Endothelial cell of umbilical vein (primary cell): ENCODE data around the gene MLC1.

ENCODE experiments used
- EZH2 ChIP-seq: IDR thresholded peaks from 2 replicates; pipeline ENCODE4 v1.6.1; 2012; ENCODE audit warnings: borderline replicate concordance, low read depth, mild to moderate bottlenecking, moderate library complexity, low read length, inconsistent platforms; ENCODE audit not compliant: severe bottlenecking
- GATA2 ChIP-seq: IDR thresholded peaks from 2 replicates; pipeline ENCODE4 v1.7.0; 2011; ENCODE audit warnings: low read depth, mild to moderate bottlenecking, moderate library complexity, mixed read lengths, low read length; ENCODE audit not compliant: insufficient read length, insufficient read depth
- JUN ChIP-seq: IDR thresholded peaks from 2 replicates; pipeline ENCODE4 v1.6.1; 2011; ENCODE audit warnings: borderline replicate concordance, low read depth; ENCODE audit not compliant: insufficient read length, insufficient read depth
- MAX ChIP-seq: IDR thresholded peaks from 2 replicates; pipeline ENCODE4 v1.6.1; 2011; ENCODE audit not compliant: insufficient read depth, insufficient read length
- MYC ChIP-seq: IDR thresholded peaks from one replicate; pipeline ENCODE4 v1.6.1; 2011; ENCODE audit warnings: mild to moderate bottlenecking, low read depth, low read length
- POLR2A ChIP-seq: IDR thresholded peaks from 2 replicates; pipeline ENCODE4 v1.6.1; 2012; ENCODE audit warnings: low read depth, mild to moderate bottlenecking, control low read depth, low read length
- POLR2AphosphoS5 ChIP-seq: IDR thresholded peaks from 2 replicates; pipeline ENCODE4 v1.6.1; 2012; ENCODE audit warnings: low read depth, mild to moderate bottlenecking, control low read depth, low read length, moderate library complexity; ENCODE audit not compliant: insufficient read depth
- TF ChIP-seq, protein P1 (sequence below), 2 donors: IDR thresholded peaks; 1 replicate in 1 of 2; 2 replicates in 1 of 2; pipeline ENCODE4 v1.5.1; 2011; ENCODE audit warnings: low read length in 2 of 2, mild to moderate bottlenecking in 2 of 2, moderate library complexity in 2 of 2, control low read depth in 1 of 2, inconsistent platforms in 1 of 2, low read depth in 1 of 2; ENCODE audit not compliant: insufficient read depth in 1 of 2; ENCODE audit errors: extremely low read depth in 1 of 2

GRCh38 chr22:50032109-50032871 lies 52.9 kb downstream of the MLC1 start:
- TF ChIP-seq EZH2 (no peak), POLR2A (no peak), MAX (no peak), POLR2AphosphoS5 (no peak), MYC (no peak), JUN (no peak), GATA2 (no peak)
- TF ChIP-seq, protein P1, sequence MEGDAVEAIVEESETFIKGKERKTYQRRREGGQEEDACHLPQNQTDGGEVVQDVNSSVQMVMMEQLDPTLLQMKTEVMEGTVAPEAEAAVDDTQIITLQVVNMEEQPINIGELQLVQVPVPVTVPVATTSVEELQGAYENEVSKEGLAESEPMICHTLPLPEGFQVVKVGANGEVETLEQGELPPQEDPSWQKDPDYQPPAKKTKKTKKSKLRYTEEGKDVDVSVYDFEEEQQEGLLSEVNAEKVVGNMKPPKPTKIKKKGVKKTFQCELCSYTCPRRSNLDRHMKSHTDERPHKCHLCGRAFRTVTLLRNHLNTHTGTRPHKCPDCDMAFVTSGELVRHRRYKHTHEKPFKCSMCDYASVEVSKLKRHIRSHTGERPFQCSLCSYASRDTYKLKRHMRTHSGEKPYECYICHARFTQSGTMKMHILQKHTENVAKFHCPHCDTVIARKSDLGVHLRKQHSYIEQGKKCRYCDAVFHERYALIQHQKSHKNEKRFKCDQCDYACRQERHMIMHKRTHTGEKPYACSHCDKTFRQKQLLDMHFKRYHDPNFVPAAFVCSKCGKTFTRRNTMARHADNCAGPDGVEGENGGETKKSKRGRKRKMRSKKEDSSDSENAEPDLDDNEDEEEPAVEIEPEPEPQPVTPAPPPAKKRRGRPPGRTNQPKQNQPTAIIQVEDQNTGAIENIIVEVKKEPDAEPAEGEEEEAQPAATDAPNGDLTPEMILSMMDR (IDR thresholded peaks at IDR 0.05; ENCODE audit: extremely low read depth in 1 of 2, insufficient read depth in 1 of 2, low read depth in 1 of 2, low read length in 2 of 2) = no peak
